Fibroblast of villous mesenchyme (primary cell): ENCODE measurements around the gene ARID1B. TPM values are rescaled to one million over a fixed set of nuclear protein-coding genes. Genes with fewer than 3 reads are reported as not detected.

Source experiments
- DNase-seq: peaks from one replicate; pipeline ENCODE4 v3.0.0-alpha.2; 2010; ENCODE audit warnings: low read depth
- H3K4me3 ChIP-seq: 2 replicates; pipeline ENCODE4 v1.5.1; 2011; ENCODE audit warnings: low read depth, mild to moderate bottlenecking, low read length
- CTCF ChIP-seq: IDR thresholded peaks from 2 replicates; pipeline ENCODE4 v1.5.1; 2012; ENCODE audit warnings: low read depth, mild to moderate bottlenecking, low read length; ENCODE audit not compliant: insufficient read depth
- total RNA-seq: library from RNA; depleted of rRNA; stranded (reverse); fragments of >200 nt; gene quantifications from 2 replicates; pipeline ENCODE4 v1.2.3, GENCODE V29; 2012

The ARID1B gene
- total RNA-seq, 1 donor, result 41.0 TPM

GRCh38 chr6:156901309-156902019, 124.3 kb downstream of the ARID1B start:
- no peak for DNase-seq
- no peak for TF ChIP-seq CTCF
- H3K4me3 ChIP-seq, result no peak overlapping the region

- H3K4me3 ChIP-seq, result no peak overlapping the region
- TF ChIP-seq CTCF, result no peak
- DNase-seq, result no peak
Observed at GRCh38 chr6:156902782-156903181, 125.6 kb downstream of the ARID1B start.

GRCh38 chr6:156904176-156904967, 127.2 kb downstream of the ARID1B start:
- TF ChIP-seq CTCF, result no peak
- DNase-seq, result no peak
- H3K4me3 ChIP-seq, result no peak overlapping the region

- DNase-seq, result no peak
- TF ChIP-seq CTCF, result no peak
Observed at GRCh38 chr6:156905801-156906200, 128.6 kb downstream of the ARID1B start.

GRCh38 chr6:156906451-156906850, 129.3 kb downstream of the ARID1B start:
- DNase-seq, result no peak
- no peak for TF ChIP-seq CTCF
- H3K4me3 ChIP-seq, result no peak overlapping the region

More at GRCh38 chr6:156905801-156906200, 128.6 kb downstream of the ARID1B start:
- H3K4me3 ChIP-seq, result no peak overlapping the region

GRCh38 chr6:156909212-156910010, 132.2 kb downstream of the ARID1B start:
- no peak for TF ChIP-seq CTCF
- H3K4me3 ChIP-seq, result no peak overlapping the region
- peak; percentile 26 for DNase-seq
